Right renal pelvis (tissue), 4 donors: ENCODE data around the gene SCRN1. TPM values are rescaled to one million over a fixed set of nuclear protein-coding genes. Genes with fewer than 3 reads are reported as not detected.

ENCODE experiments used
- polyA plus RNA-seq, 4 donors: library from polyadenylated mRNA; unstranded; fragments of 120-200 nt; gene quantifications; one replicate each; pipeline ENCODE4 v1.2.1, GENCODE V29; 2013; ENCODE audit not compliant: insufficient read length in 4 of 4

Gene SCRN1
- polyA plus RNA-seq, 4 donors, result 60.7 to 71.0 (median 67.1) TPM

Other genes starting within 250 kb of the SCRN1 start
- gene WIPF3, start 183.3 kb downstream of the SCRN1 start, polyA plus RNA-seq, result 1 to 10 TPM; 5.2 to 6.0 (median 5.3) TPM
- 10 to 100 TPM; 21.6 to 25.5 (median 23.3) TPM for gene FKBP14, start 36.9 kb upstream of the SCRN1 start, polyA plus RNA-seq
- gene PLEKHA8, start 38.6 kb upstream of the SCRN1 start, polyA plus RNA-seq, result 10 to 100 TPM; 16.5 to 19.4 (median 18.0) TPM
- 10 to 100 TPM; 81.6 to 94.8 (median 93.2) TPM for gene MTURN, start 145.2 kb upstream of the SCRN1 start, polyA plus RNA-seq